Measurements from ENCODE around the gene KCNG4. TPM values are rescaled to one million over a fixed set of nuclear protein-coding genes. Genes with fewer than 3 reads are reported as not detected.
A peak's percentile ranks its signal among the peaks of the same experiment; 100 is the strongest.

The KCNG4 gene
- total RNA-seq, 3 donors from 2014 or later, result not detected

DNA sequence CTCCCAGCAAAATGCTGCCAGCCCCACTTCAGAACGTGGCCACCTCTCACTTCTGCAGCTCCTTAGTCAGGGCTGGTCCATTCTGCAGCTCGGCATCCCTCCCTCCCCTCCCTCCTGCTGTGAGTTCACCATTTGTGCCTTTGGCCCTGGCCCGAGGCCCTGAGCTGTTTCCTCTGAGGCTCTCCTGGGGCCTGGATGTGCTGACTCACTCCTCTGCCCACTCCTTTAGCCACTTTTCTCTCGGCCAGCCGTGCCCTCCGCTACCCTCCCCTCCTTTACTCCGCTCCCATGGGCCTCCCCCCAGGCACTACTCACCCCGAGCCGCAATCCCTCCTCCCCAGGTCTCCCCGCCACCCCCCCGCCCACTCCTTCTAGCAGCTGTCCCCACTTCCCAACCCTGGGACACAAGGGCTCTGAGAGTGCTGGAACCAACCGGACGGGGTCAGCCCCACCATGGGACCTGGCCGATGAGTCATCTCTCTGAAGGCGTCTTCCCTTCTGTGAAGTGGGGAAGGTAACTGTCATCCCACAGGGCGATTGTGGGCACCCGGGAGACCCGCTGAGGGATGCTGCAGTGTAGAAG, 11.5 kb downstream of the KCNG4 start:
- Histone ChIP-seq H3K36me3 (ENCODE audit: low read depth) (no peaks in the 10 kb centered on the region), H3K4me3 (no peak overlapping the region), H3K9me3 (no peaks in the 10 kb centered on the region), H3K4me1 (ENCODE audit: low read depth) (no peaks in the 10 kb centered on the region)
- TF ChIP-seq, protein P1, sequence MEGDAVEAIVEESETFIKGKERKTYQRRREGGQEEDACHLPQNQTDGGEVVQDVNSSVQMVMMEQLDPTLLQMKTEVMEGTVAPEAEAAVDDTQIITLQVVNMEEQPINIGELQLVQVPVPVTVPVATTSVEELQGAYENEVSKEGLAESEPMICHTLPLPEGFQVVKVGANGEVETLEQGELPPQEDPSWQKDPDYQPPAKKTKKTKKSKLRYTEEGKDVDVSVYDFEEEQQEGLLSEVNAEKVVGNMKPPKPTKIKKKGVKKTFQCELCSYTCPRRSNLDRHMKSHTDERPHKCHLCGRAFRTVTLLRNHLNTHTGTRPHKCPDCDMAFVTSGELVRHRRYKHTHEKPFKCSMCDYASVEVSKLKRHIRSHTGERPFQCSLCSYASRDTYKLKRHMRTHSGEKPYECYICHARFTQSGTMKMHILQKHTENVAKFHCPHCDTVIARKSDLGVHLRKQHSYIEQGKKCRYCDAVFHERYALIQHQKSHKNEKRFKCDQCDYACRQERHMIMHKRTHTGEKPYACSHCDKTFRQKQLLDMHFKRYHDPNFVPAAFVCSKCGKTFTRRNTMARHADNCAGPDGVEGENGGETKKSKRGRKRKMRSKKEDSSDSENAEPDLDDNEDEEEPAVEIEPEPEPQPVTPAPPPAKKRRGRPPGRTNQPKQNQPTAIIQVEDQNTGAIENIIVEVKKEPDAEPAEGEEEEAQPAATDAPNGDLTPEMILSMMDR (IDR thresholded peaks at IDR 0.05), result no peak
- intact Hi-C loops (cut with DNase I, micrococcal nuclease), result no loop called here
- peak; percentile 18 to 59 (median 35) for DNase-seq
- peak; percentile 55 for ATAC-seq

DNA sequence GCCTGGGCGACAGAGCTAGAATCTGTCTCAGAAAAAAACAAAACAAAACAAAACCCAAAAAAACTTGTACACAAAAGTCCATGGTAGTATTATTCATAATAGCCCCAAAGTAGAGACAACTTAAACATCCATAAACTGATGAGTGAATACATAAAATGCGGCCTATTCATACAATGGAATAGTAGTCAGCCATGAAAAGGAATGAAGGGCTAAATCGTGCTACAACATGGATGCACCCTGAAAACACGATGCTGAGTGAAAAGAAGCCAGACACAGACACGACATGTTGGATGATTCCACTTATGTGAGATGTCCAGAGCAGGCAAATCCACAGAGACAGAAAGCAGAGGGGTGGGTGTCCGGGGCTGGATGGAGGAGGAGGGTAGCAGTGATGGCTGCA, 12.3 kb downstream of the KCNG4 start:
- intact Hi-C loops (cut with DNase I, micrococcal nuclease), result no loop called here
- no peak for DNase-seq
- no peaks in the 10 kb centered on the region for H3K9me3 ChIP-seq

DNA sequence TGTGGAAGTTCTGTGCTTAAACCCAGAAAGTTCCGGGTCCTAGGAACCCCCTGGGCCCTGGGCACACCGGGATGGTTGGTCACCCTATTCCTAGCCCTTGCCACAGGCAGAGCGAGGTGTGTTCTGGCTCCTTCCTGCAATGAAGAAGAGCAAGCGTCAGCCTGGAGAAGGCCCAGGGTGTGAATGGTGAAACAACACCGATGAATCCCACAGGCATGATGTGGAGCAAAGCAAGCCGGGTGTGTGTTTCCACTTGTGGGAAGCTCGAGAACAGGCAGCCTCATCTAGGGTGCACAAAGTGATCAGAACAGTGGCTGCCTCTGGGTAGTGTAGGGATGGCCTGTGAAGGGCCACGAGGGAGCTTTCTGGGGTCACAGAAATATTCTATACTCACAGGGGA, 13.8 kb downstream of the KCNG4 start:
- Histone ChIP-seq H3K4me1 (ENCODE audit: low read depth) (no peaks in the 10 kb centered on the region), H3K36me3 (ENCODE audit: low read depth) (no peaks in the 10 kb centered on the region), H3K4me3 (no peak overlapping the region), H3K9me3 (no peaks in the 10 kb centered on the region)
- TF ChIP-seq, protein P1 (IDR thresholded peaks at IDR 0.05), result no peak
- intact Hi-C loops (cut with DNase I, micrococcal nuclease), result no loop called here
- DNase-seq (no peak), ATAC-seq (no peak)

More for the DNA sequence above, 12.3 kb downstream of the KCNG4 start:
- Histone ChIP-seq H3K4me3 (no peak overlapping the region), H3K4me1 (ENCODE audit: low read depth) (no peaks in the 10 kb centered on the region), H3K36me3 (ENCODE audit: low read depth) (no peaks in the 10 kb centered on the region)
- ATAC-seq, result no peak
- TF ChIP-seq, protein P1 (IDR thresholded peaks at IDR 0.05), result no peak

DNA sequence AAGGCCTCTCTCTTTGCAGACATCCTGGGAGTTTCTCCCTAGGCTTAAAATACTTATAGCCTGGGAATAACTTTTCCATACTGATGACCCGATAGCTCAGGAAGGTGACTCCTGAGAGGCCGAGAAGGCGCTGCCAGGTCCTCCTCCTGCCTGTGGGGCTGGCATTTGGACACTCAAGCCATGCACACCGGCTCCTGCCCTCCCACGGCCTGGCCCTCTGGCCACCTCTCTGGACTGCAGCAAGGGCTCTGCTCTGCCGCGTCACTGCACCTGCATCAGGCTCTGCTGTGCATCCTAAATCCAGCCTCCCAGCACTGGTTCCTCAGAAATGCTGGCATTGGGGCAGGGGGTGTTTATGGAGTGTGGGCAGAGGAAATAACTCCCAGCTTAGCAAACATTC, 14.2 kb downstream of the KCNG4 start:
- H3K4me1 ChIP-seq (ENCODE audit: low read depth), result no peaks in the 10 kb centered on the region
- no peak for ATAC-seq
- H3K36me3 ChIP-seq (ENCODE audit: low read depth), result no peaks in the 10 kb centered on the region
- no peak overlapping the region for H3K4me3 ChIP-seq
- TF ChIP-seq, protein P1 (IDR thresholded peaks at IDR 0.05), result no peak
- intact Hi-C loops (cut with DNase I, micrococcal nuclease), result no loop called here
- DNase-seq, result no peak
- no peaks in the 10 kb centered on the region for H3K9me3 ChIP-seq

DNA sequence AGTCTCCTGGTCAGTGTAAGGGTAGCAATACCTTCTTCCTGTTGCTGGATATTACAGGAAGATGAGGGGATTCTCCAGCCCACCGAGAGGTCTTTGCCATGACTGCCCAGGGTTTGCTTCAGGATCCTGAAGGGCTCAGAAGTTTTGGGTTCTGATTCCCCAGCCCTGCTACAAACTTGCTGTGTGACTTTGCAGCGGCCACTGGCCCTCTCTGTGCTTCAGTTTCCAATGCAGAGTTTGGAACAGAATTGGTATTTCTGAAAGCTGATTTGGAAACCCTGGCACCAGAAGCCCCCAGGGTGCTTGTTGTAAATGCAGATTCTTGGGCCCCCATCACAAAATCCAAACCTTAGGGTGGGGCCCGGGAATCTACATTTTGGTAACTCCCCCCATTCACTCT, 14.7 kb downstream of the KCNG4 start:
- ATAC-seq (no peak), DNase-seq (no peak)
- TF ChIP-seq, protein P1 (IDR thresholded peaks at IDR 0.05), result no peak
- intact Hi-C loops (cut with DNase I, micrococcal nuclease), result no loop called here
- H3K4me3 ChIP-seq, result no peak overlapping the region
- no peaks in the 10 kb centered on the region for H3K9me3 ChIP-seq
- H3K36me3 ChIP-seq (ENCODE audit: low read depth), result no peaks in the 10 kb centered on the region
- no peaks in the 10 kb centered on the region for H3K4me1 ChIP-seq (ENCODE audit: low read depth)

DNA sequence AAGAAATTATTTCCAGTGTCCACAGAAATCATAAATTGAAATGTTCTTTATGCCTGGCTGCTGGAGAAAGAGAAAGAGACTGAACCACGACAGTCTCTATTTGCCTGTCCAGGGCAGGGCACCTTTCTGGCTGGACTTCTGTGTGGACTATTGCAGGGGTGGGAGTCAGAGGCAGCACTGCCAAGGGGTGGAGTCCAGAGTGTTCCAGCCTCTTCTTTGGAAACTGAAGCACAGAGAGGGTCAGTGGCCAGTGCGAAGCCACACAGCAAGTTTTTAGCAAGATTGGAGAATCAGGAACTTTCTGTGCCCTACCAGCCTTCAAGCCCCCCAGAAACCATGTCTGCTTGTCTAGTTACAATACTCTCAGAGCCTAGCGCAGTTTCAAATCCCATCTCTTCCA, 15.3 kb downstream of the KCNG4 start:
- intact Hi-C loops (cut with DNase I, micrococcal nuclease), result no loop called here
- Histone ChIP-seq H3K36me3 (ENCODE audit: low read depth) (no peaks in the 10 kb centered on the region), H3K4me1 (ENCODE audit: low read depth) (no peaks in the 10 kb centered on the region), H3K9me3 (no peaks in the 10 kb centered on the region), H3K4me3 (no peak overlapping the region)
- TF ChIP-seq, protein P1 (IDR thresholded peaks at IDR 0.05), result no peak
- ATAC-seq, result no peak
- no peak for DNase-seq

All from mucosa of descending colon (tissue), 3 donors.